HuH-7.5 (cell line): ENCODE data around the gene PYCR2.

Source experiments
- DNase-seq: peaks from one replicate; pipeline ENCODE4 v3.0.0; 2011; ENCODE audit warnings: low spot score

Gene PYCR2

GRCh38 chr1:225919906-225920305, 4.1 kb downstream of the PYCR2 start:
- DNase-seq: no peak

DNA sequence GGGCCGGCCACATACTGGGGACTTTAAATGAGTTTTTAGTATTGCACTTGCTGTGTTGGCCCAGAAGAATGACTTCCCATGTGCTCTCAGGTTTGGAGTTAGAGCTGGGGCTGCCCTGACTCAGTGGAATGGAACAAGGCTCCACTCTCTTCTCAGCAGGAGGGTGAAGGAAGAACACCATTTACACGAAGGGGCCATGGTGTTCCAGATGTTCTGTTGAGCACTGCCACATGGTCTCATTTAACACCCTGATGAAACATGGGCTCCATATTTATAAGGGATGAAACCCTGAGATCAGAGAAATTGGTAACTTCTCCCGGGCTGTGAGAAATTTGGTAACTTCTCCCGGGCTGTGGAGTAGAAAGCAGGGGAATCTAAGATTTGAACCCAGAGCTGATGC, 5.8 kb downstream of the PYCR2 start:
- DNase-seq: no peak

DNA sequence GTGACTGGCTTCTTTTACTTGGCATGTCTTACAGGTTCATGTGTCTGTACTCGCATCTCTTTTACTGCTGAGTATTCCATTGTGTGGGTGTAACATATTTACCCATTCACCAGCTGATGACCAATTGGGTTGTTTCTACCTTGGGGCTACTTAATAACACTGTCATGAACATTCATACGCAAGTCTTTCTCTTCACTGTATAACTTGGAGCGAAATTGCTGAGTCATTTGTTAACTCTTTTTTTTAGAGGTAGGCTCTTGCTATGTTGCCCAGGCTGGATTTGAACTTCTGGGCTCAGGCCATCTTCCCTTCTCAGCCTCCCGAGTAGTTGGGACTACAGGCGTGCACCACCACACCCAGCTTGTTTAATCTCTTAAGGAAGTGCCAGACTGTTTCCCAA, 6.5 kb downstream of the PYCR2 start:
- DNase-seq: no peak

- no peak for DNase-seq
These were observed 6.9 kb downstream of the PYCR2 start for GRCh38 chr1:225917101-225917500.

DNA sequence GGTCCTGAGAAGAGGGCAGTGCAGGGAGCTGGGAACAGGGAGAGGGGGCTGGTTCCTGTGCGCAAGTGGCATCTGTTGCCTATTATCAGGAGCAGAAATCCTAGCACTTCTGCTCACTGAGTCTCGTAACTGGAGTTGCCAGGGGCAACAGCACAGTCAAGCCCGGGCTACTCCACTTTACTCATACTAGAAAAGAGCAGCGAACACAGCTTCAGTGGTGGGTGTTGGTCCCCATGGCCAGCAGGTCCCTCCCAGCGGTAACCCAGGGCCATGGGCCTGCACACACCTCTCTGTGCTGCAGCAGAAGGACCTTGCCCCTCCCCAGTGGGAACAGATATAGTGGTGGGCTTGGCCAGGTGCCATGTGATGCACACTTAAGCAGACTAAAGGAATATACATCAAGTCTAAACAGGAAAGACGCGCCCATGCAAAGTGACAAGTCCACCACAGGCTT, 8.5 kb downstream of the PYCR2 start:
- DNase-seq: no peak

DNA sequence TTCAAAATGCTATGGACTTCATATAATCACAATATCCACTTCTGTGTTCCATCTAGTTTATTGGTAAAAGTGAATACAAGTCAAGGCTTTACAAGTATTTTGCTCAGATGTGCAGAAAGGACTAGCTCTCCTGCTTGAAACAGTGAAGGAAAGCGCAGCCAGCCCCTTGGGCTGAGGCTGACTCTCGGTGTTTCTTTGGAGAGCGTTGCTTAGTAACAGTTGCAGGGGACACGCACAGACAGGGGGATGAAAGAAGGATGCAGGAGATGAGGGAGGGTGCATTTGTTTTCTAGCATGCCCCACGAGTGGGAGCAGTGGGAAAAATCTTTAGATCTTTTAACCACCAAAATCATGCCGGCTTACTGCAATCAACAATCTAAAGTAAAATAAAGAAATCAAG, 9.1 kb downstream of the PYCR2 start:
- DNase-seq: no peak

DNA sequence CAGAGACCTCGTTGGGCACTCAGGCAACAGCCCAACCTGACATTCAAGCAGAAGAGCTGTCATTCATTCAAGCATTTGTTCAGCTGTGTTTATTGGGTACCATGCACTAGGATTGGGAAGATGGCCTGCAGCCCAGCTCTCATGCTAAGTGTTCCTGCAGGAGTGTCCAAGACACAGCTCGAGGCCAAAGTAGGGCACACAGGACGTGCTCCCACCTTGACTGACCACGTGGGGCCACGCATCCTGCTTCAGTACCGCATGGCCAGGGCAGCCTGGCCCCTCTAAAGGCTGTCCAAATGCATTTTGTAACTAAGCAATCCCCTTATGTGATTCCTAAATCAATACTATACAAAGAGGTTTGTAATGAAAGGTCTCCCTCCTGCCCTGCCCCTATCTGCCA, 9.7 kb downstream of the PYCR2 start:
- DNase-seq: no peak

GRCh38 chr1:225911191-225912130, 12.6 kb downstream of the PYCR2 start:
- peak; percentile 80 for DNase-seq

DNA sequence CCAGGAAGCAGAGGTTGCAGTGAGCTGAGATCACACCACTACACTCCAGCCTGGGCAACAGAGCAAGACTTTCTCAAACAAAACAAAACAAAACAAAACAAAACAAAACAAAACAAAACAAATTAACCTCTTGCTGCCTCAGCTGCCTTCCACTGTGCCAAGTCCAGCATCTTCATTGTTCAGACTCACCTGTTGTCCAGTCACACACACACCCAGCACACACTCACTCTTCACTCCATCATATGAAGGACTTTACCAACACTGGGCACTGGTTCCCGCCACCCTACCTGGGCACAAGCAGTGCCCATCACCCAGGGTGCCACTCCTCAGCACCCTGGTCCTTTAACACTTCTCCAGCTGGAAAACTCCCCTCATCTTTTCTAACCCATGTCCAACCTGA, 14.6 kb downstream of the PYCR2 start:
- DNase-seq: no peak

DNA sequence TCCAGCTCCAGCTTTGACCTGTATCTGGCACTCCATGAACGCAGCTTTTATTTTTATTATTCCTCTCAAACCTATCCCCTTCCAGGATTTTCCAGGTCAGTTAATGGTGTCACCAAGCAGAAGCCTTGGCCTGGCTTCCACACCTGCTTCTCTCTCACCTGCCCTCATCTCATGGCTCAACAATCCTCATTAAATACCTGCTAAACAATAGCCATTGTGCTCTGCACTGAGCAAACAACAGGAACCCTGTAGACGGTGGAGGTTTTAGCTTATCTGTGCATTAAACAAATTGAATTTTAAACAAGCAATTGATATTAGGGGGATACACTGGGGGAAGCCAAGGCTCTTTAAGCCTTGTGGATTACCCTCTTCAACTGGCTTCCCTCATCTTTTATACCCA, 15.3 kb downstream of the PYCR2 start:
- no peak for DNase-seq

- no peak for DNase-seq
These were observed 15.9 kb downstream of the PYCR2 start for GRCh38 chr1:225908013-225908640.

DNA sequence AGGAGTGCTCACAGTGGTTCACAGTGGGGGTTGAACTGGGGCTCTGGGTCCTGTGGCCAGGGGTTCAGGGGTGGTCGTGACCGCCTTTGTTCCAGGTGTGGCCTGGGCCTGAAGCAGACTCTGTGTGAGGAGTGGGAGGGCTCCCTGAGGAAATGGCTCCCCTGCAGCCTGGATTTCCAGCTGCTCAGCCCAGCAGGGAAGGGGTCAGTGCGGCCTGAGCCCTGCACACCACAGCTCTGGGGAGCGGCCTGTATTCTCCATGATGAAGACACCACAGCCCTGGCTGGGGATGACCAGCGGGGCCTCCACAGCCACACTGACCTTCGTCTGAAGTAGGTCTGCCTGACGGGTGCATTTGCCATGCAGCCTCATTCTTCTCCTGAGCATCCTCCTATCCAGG, 16.7 kb downstream of the PYCR2 start:
- no peak for DNase-seq

DNA sequence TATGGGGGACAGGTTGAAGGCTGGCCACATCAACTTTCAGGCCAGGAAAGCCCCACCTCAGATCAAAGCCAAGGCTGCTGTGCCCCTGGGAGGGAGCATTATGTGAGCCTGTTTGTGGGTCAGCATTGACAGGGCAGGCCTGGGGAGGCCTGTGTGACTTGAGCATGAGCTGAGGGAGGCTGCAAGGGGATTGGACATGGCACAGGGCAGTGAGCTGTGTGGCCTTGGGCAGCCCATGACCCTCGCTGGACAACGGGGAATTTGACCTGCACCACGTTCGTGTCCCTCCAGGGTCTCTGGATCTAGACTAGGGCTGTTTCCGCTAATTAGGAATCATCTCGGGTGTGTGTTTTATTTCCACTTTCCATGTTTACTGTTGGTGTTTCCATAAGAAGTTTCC, 17.6 kb downstream of the PYCR2 start:
- no peak for DNase-seq

DNA sequence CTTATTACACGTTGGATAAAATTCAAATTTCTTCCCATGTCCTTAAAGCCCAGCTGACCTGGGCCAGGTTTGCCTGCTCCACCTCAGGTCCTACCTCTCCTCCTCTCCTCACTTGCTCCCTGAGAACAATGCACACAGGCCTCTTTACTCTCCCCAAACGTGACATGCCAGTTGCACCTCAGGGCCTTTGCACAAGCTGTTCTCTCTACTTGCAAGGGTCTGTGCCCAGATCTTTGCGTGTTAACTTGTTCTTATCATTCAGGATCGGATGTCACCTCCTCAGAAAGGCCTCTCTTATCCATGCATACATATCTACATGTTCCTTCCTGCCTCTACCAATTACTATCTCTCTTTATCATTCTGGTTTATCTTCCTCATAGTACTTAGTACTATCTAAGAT, 20.4 kb downstream of the PYCR2 start:
- no peak for DNase-seq

- DNase-seq: no peak
These were observed 24.8 kb downstream of the PYCR2 start for GRCh38 chr1:225899044-225899925.

DNA sequence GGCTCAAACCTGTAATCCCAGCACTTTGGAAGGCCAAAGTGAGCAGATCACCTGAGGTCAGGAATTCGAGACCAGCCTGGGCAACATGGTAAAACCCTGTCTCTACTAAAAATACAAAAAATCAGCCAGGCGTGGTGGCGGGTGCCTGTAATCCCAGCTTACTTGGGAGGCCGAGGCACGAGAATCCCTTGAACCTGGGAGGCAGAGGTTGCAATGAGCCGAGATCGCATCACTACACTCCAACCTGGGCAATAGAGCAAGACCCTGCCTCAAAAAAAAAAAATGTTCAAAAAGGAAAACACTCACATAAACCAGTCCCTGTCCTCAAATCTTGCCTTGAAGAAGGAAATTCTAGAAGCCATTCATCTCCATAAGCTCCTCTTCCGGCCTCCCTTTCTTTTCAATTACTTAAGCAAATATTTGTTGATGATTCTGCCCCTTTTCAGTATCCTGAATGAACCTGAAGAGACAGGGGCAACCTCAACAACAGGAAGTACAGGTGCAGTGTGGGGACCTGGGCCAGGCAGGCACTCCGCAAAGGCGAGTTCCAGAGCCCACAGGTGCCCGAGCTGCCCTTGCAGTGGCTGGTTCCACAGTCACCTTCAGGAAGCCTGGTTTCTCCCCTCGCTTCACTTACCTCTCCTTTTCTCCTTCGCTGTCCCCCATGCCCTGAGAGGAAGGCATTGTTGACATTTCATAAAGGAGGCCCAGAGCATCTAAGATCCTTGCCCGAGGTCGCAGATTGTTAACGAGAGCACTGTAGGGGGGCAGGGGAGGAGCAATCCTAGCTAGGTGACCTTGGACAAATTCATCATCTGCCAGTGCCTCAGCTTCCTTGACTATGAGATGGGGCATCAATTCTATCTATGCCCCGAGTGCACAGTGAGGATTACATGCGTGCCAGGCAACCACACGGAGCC, 26.2 kb downstream of the PYCR2 start:
- no peak for DNase-seq

- DNase-seq: peak; percentile 76
These were observed 27.0 kb downstream of the PYCR2 start for GRCh38 chr1:225896937-225897549.

- no peak for DNase-seq
These were observed 27.6 kb downstream of the PYCR2 start for GRCh38 chr1:225896494-225896893.

- DNase-seq: no peak
These were observed 31.7 kb downstream of the PYCR2 start for GRCh38 chr1:225892307-225892706.

DNA sequence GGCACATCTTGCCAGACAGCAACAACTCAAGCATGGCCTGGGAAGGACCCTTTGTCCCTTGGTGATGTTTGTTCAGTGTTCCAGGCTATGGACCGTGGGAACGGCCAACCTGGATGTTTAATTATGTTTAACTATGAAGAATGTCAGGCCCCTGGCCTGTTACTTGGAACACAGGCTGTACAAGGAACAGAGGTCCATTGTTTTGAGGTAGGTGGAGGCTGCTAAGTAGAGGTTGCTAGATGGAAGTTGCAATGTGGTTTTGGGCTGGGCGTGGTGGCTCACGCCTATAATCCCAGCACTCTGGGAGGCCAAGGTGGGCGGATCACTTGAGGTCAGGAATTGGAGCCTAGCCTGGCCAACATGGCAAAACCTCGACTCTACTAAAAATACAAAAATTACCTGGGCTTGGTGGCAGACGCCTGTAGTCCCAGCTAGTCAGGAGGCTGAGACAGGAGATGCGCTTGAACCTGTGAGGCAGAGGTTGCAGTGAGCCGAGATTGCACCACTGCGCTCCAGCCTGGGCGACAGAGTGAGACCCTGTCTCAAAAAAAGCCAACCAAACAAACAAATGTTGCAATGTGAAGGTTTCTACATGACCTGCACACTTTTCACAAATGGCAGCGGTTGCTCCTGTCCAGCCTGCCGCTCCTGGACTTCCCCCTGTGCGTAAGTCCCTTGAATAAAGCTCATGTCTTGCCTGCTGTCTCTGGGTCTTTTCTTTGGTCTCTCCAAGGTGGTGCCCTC, 32.6 kb downstream of the PYCR2 start:
- no peak for DNase-seq
